HG02571 (cell line): ENCODE measurements around the gene CRIM1.

Experiments used
- ATAC-seq: cut with Tn5 transposase; IDR thresholded peaks from one replicate; pipeline ENCODE4 v1.9.1; 2021; ENCODE audit warnings: mild to moderate bottlenecking, moderate library complexity; ENCODE audit not compliant: unreplicated experiment

CRIM1 gene

DNA sequence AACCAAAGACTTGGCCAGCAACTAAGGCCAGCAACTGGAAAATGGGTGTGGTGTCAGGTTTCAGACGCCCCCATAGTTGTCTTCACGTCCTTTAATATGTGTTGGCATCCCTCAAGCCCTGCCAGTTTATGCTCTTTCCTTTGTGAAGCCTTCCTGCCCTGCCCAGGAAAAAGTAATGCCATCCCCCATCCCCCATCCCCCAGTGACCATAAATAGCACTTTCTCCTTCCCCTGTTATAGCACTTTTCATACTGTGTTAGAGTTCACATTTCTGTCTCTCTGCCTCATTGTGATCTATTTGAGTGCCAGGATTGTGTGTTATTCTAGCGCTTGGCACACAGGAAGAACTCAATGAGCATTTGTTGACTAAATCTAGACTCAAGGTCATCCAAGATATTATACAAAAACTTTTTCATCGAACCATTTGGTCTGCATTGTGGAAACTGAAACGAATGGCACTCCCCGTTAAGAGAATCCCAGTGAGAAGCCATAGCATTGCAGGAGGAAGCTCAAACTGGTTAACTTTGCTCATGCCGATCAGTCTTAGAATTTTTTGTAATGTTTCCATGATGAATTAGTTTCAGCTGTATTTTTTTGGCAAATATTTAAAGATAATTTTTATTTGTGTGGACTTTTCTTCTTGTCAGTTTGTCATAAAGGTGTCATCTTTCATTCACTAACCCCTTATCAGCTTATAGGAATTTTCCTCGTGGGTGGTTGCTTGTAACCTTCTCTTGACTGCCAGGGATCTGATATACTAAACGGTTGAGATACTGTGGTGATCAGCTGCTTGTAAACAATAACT, 15.7 kb downstream of the CRIM1 start:
- no peak for ATAC-seq

DNA sequence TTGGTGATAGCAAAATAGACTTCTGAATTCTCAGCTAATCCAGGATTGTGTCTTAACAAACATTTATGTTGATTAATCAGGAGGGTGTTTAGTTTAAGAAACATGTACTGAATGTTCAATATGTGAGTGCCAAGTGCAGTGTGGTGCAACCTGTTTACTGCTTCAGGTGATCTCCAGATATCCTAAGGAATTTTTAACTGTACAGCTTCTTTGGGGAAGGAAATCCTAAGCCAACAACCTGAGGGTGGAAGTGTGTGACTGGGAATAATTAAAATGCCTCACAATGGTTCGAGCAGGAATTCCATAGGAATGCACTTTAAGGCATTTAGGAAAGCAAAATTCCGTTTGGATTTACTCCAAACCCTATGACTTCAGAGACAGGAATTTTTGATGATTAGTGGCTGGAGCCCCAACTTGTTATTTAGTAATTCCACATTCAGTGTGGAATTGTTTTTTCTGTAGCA, 16.4 kb downstream of the CRIM1 start:
- ATAC-seq, result no peak

DNA sequence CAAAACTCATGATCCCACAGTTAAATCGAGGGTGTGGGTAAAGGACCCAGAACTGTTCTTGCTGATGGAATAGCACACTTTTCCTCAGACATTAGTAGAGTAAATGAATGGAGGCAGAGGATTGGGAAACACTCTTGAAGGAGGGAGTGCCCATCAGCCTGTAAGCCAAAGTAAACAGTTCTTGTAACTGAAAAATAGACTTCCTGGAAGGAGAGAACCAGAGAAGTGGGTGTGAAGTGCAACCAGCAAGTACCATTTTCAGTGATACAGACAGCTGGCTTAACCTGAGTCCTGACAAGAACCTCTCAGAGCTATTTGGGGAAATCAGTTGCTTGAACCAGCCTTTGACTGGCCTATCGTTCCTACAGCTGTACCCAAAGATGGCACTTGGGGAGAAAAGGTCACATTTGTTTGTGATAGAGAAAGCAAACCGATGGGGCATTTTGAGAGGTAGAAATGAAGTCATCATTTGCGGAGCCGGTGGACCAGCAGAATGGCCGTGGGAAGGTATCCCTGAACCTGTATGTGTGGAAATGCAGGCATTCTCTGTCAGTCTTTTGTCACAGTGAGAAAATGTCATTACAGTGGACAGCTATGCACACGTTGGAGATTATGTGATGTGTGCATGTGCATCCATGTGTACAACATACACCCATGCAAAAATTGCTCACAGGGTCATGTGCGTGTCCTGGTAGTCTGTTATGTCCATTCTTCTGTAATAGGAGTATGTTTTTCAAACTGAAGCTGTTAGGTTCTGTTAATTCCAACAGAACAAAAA, 17.8 kb downstream of the CRIM1 start:
- no peak for ATAC-seq

DNA sequence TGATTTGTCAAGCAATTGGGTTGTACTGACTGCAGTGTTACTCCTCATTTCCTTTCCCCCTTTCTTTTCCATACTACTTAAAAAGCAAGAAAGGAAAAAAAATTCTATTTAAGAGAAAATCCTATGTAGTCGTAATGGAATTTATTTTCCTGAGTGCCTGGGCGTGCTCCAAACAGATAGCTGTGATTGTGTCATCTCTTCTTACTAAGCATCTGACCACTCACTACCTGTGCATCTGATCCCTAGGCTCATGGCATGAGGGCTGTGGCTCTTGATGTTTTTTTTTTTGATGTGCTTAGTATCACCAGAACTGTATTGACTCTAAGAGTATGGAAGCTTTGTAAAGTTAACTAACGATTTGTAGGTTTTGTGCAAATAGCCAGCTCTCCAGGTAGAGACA, 19.0 kb downstream of the CRIM1 start:
- ATAC-seq, result no peak

DNA sequence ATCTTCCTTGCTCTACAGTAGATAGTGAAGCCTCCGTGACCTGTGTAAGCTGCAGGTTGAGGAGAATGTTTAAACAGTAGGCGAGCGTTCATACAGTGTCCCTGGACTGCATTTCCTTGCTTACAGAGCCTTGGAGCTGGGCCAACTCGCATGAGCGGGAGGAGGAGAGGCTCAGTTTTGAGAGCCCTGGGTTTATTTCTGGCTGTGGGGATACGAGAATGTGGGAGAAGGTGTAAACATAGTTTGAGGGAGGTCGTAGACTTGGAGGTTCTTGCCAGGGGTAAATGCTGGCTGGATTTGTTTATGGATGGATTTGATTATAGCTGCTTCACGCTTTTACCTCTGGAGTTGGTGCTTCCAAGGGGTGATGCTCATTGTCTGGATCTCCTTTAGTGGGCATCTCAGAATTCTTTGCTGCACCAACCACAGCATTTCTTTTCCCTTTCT, 20.8 kb downstream of the CRIM1 start:
- no peak for ATAC-seq

DNA sequence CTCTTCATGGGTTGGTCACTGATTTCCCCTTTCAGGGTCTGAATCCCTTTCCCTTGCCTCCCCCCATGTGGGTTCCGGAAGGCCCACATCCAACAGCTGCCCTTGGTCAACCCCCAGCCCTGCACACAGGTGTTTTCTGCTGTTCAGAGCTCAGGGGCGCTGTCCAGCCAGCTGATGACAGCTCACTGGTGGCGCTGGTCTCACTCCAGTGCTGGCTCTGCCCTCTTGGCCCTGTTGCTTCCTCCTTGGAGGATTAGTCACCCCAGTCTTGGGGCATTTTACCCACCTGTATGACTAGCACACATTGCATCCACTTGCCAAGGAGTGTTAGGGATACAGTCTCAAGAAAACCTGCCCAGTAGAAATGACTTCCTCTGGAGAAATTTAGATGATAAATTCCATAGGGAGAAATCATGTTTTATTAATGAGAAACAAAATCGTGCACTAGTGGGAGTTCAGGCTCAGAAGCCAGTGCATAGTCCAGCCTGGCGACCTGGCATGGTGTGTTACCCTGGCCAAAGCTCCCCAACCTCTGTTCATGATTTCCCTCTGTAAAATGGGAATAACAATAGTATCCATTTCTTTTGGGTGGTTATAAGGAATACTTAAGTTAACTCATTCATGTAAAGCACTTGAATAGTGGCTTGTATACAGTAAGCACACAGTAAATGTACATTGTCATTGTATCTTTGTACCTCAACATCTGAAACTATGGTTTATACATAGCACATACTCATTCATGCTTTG, 21.6 kb downstream of the CRIM1 start:
- no peak for ATAC-seq

DNA sequence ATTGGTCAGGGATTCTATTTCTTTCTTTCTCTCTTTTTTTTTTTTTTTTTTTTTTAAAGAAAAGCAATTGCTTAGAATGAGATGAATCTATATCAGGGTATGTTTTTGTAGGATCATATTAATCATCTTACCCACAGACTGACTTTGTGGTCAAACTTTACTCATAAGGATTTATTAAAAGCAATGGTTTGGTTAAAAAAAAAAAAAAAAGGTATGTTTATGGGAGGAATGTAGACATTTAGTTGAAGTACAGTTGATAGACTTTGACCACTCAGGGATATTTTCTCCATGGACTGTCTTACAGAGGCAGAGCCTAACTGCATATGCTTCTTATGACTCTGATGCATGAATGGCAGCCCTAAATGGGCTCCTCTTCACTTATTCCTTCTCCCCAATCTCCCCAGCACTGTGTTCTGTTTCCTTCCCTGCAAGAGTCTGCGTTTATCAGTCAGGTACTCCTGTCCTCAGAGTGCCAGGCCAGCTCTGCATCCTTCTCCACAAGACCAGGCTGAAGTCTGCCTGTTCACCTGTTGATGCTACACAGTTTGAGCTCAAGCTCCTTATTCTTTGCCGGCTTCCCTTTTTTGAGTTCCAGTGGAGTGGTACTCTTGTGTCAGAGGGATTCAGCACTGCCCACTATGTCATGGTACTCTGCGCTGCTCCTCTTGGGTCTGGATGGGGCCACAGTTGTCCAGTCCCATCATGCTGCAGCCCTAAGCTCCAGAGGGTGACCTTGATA, 24.3 kb downstream of the CRIM1 start:
- no peak for ATAC-seq

DNA sequence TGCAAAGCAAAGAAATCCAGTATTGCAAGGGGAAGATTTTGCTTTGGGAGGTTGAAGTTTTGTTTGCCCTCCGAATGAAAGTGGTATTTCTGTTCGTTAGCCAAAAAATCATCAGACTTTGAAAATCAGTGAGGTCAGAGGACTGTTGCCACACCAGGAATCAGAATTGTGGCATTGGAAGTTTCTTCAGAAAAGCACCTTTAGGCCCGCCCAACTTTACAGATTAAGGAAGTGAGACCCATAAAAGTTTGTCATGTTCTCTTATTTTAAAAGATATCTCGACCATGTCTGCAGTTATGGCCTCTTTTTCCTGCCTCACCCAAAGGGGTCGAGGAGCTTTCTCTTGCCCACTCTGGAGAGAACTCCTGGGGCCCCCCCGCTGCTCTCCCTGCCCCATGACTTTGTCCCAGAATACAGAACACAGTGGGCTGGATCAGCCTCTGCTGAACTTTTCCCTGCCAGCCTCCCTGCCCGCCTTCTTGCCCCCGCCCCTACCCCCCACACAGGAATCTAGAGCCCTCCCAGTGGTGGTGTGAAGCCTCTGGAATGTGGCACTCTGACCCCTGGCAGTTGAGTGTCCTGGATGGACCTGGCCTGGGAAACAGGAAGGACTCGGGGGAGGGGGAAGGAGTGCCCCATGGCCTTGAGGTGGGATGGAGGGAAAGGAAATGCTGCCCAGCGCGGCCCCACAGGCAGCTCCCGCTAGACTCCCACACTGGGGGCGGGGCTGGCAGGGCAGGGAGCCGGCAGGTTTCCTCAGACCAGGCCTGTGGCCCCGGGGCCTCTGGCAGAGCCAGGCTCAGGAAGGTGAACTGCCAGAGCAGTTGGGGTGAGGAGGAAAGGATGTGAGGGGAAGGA, 25.3 kb downstream of the CRIM1 start:
- no peak for ATAC-seq

DNA sequence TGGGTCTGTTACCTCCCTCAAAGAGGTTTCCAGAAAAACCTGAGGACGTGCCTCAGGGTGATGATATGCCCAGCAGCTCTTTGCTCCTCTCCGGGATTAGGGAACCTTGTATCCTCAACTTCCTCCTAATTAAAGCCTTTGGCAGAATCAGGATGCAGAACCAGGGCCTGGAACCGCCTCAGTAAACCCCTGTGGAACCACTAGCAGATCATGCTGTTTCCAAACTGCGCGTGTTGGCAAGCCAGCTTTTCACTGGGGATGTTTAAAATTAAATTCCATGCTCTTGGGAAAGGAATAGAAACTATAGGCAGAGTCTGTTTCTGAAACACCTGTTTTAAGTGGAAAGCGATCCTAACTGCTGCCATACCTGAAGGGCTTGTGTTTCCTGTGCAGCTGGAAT, 26.4 kb downstream of the CRIM1 start:
- no peak for ATAC-seq

DNA sequence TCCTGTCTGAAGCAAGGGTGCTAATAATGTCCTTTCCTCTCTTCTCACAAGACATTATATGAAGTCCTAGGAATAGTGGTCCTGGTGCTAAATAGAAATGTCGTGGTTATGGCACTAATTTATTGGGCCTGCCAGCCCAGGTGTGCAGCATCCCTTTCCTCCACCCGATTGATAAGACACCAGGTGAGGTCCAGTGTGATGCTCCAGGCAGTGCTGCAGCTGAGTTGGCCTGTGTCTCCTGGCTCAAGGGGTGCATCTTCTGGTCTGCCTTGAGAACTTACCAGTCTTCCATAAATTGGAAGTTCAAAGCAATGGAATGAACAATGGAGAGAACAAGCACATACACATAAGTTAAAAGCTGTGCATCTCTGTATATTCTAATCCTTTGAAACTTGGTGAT, 26.9 kb downstream of the CRIM1 start:
- no peak for ATAC-seq

DNA sequence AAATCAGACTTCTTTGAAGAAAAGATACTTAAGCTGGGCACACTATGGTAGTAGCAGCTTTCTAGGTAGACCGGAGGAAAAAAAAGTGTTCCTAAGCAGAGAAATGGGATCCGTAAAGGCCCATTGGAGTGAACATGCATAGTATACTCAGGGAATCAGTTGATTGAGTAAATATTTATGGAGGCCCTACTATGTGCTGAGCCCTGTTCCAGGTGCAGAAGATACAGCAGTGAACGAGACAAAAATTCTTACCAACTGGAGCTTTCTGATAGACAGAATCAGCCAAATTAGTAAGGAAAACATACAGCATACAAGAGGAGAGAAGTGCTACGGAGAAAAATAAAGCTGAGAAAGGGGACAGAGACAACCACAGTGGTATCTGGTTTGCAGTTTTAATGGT, 28.1 kb downstream of the CRIM1 start:
- no peak for ATAC-seq

DNA sequence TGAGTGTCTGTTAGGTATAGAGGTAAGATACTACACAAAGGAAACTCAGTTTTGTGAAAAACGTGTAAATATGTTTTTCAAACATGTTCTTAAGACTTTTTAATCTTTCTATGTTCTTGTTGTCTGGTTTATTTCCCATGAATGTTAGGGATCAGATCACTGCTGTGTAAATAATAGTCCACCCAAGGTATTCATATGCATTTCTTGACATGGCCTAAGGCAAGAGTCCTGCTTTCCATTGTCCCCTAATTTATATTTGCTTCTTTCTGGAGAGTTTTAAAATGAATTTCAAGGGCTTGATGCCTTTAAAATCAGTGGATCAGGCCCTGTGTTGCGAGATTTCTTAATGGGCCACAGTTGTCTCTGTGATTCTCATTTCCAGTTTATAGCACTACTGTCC, 28.9 kb downstream of the CRIM1 start:
- no peak for ATAC-seq

DNA sequence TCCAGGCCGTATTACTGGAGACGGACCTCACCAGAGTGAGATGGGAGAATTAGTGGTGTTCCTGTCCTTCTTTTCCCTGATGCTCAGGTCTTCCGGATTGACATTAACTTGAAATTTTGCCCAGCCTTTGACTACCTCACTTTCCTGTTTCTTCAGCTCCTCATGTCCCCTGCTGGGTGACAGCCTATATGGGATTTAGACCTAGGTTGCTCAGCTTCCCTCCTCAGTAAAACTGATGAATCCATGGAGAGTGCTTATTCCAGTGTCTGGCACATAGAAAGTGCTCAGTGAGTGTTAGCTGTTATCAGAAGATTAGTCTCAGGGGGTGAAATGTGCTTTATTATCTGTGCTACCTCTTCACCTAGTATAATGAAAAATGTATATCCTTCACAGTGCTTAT, 30.0 kb downstream of the CRIM1 start:
- no peak for ATAC-seq

DNA sequence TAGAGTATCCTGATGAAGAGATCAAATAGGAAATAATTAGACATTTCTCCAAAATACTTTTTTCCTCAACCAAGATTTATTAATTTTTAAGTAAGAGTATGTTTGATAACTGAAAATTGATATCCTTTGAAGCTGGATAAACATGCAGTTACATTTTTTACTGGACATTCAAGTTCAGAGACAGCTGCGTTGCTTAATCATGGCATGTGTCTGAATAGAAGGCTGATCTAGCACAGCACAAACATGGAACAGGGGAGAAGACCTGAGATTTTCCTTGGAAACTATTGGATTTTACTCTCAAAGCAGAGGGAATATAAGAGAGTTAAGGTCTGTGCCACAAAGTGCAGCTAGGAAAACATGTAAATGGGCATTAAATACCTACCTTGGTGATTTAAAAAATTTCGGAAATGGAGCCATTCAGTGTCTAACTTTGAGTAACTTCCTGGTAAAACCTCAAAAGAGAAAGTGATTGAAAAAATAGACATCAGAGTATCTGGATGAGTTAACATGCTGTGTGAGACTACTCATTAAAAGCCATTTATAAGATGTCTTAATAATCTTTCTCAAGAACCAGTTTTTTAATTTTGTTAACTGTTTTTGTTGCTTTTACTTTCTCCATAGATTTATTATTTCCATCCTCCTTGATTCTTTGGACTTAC, 31.8 kb downstream of the CRIM1 start:
- no peak for ATAC-seq

DNA sequence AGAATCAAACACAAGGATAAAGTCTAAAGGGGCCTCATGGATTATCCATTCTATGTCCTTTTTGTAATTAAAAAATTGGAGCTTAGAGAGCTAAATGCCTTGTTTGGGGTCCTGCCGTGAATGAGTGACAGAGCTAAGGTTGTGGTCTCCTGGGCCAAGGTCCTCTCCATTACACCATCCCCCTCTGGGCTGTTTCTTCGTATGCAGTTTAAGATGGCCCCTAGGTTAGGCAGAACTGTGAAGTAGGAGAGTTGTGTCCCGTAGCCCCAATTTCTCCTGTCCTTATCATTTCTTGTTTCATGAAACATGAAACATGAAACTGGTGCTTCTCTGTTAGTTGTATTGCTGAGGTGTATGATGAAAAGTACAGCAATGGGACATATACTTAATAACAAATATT, 32.9 kb downstream of the CRIM1 start:
- ATAC-seq, result no peak

DNA sequence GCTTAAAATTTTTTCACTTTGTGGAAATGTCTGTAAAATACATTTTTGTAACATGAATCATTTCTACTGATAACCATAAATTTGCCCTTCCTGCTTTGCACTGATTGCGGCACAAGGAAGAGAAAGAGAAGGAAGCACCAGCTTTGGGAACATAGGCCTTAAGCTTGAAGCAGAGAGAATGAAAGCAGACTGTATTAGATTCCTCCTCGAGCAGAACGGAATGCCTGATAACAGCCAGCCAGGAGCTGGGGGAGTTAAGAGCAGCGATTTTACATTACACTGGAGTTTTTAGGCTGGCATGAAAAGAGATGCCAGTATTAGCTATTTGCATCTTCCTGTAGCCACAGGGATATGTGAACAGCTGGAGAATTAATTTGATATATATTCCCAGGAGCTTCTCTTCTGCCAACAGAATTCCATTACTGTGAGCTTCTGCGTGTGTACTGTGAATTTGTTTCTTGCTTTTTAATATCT, 33.5 kb downstream of the CRIM1 start:
- no peak for ATAC-seq

DNA sequence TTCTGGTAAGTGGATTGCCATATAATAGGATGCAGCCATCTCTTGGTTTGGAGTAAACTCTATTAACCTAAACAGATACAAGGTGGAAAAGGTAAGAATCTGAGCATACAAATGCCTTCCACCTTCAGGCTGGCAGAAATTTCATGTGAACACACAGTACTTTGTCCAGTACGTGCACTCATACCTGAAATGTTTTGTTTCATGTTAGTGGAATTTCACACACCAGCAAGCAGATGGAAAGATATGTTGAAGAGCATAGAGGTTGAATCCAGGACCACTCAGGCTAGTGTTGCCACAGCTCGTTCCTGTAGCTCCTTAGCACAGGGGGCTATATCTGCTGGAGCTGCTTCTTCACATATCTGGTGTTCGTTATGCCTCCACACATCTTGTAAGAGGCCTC, 34.0 kb downstream of the CRIM1 start:
- no peak for ATAC-seq

DNA sequence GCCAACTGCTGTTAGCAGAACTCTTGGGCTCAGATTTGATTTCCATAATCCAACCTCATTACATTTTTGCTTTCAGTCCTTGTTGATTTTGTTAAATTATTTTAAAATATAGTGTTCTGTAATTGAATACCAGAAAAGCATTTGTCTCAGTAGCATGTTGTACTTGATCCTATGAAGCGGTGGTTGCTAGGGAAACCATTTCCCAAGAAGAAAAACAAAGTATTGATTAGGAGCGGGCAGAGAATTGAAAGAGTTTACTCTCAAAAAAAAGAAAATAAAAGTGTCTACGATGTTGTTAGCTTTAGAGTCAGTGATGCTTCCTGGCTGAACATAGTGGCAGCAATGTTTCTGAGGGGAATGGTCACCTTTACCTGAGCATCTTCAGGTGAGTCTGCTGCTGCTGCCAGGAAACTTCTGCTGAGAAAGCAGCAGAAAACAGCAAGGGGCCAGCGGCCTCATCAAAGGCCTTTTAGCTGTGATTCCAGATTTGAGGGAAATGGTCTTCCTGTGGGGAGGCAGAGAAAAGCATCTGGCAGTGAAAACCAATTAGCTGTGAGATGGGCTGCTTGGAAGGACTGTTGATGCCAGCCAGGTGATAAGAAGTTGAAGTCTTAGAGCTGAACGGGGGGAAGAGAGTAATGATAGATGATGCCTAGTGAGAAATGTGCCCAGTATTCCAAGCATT, 37.1 kb downstream of the CRIM1 start:
- ATAC-seq, result no peak
